A673 (cell line): ENCODE results near the gene IL34.

Source experiments
- EZH2 ChIP-seq: fragments of 200-600 bp; sonication (generic); IDR thresholded peaks from 2 replicates; pipeline ENCODE4 v1.6.1; 2017; ENCODE audit warnings: borderline replicate concordance, low read depth, mild to moderate bottlenecking, mixed read lengths, antibody characterized with exemption, low read length; ENCODE audit not compliant: poor library complexity, severe bottlenecking
- TF ChIP-seq, protein P1 (sequence below): fragments of 300-800, 200-600 bp; sonication (generic); conservative IDR thresholded peaks from 2 replicates; pipeline ENCODE4 v1.5.1; 2017; ENCODE audit warnings: low read depth, mild to moderate bottlenecking, antibody characterized with exemption, low read length, moderate library complexity, mixed read lengths

DNA sequence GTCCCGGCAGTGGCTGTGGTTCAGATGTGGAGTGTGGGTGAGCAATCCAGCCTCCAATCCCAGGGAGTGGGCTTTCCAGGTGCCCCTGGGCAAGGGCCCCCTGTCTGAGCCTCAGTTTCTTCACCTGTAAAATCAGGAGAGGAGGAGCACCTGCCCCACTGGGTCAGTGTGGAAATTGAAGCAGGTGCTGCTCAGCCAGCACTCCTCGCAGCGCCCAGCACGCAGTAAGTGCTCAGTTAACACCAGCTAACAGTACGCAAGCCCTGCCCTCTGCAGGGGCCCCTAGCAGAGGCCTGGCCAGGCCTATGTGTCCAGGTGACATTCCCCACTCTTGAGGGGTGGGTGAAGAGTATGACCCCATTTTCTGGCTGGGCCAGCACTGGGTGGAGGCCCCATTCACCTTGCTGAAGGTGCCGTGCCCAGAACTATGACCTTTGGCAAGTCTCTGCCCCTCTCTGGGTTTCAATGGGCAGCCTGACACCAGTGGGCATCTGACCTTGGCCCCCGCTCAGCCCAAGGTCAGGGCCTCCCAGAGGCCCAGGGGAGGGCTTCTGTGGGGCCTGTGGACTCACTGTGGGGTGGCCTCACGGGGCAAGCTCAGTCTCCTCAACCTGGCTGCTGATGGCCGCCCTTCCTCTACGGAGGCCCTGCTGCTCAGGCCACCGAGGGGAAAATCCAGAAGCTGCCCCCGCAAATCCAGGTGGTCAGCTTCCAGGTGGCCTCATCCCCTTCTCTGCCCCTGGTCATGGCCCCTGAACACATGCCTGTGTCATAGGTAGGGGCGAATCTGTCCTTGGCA is 37.0 kb downstream of the IL34 start:
- TF ChIP-seq, protein P1, sequence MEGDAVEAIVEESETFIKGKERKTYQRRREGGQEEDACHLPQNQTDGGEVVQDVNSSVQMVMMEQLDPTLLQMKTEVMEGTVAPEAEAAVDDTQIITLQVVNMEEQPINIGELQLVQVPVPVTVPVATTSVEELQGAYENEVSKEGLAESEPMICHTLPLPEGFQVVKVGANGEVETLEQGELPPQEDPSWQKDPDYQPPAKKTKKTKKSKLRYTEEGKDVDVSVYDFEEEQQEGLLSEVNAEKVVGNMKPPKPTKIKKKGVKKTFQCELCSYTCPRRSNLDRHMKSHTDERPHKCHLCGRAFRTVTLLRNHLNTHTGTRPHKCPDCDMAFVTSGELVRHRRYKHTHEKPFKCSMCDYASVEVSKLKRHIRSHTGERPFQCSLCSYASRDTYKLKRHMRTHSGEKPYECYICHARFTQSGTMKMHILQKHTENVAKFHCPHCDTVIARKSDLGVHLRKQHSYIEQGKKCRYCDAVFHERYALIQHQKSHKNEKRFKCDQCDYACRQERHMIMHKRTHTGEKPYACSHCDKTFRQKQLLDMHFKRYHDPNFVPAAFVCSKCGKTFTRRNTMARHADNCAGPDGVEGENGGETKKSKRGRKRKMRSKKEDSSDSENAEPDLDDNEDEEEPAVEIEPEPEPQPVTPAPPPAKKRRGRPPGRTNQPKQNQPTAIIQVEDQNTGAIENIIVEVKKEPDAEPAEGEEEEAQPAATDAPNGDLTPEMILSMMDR: no peak
- TF ChIP-seq EZH2: no peak
